SK-N-SH (cell line): ENCODE results near the gene RPH3AL.

ENCODE experiments used
- CTCF ChIP-seq: fragments of 200-600 bp; sonication (generic); IDR thresholded peaks from 2 replicates; pipeline ENCODE4 v1.6.1; 2017; ENCODE audit warnings: antibody characterized with exemption, mild to moderate bottlenecking, moderate library complexity
- EP300 ChIP-seq, 2 experiments: IDR thresholded peaks; 2 replicates each; pipeline versions ENCODE4 v1.4.0 to v1.6.1; 2012; ENCODE audit warnings: borderline replicate concordance in 1 of 2, low read depth in 1 of 2, low read length in 1 of 2
- EZH2phosphoT487 ChIP-seq: fragments of 200-600 bp; sonication (generic); IDR thresholded peaks from 2 replicates; pipeline ENCODE4 v1.6.1; 2017; ENCODE audit warnings: low read depth, mixed run types, mild to moderate bottlenecking, antibody characterized with exemption, moderate library complexity, borderline replicate concordance
- FOSL2 ChIP-seq: IDR thresholded peaks from 2 replicates; pipeline ENCODE4 v1.4.0; 2012; ENCODE audit warnings: low read depth, mild to moderate bottlenecking, moderate library complexity, borderline replicate concordance
- JUND ChIP-seq: IDR thresholded peaks from 2 replicates; pipeline ENCODE4 v1.4.0; 2012
- MAX ChIP-seq: IDR thresholded peaks from 2 replicates; pipeline ENCODE4 v1.4.0; 2012; ENCODE audit warnings: low read depth
- MXI1 ChIP-seq: IDR thresholded peaks from 2 replicates; pipeline ENCODE4 v1.6.1; 2012; ENCODE audit warnings: mild to moderate bottlenecking, low read depth, low read length, improper control_type of control experiment
- NRF1 ChIP-seq: IDR thresholded peaks from 2 replicates; pipeline ENCODE4 v1.6.1; 2012; ENCODE audit warnings: low read depth, mild to moderate bottlenecking, low read length
- POLR2AphosphoS5 ChIP-seq: IDR thresholded peaks from 2 replicates; pipeline ENCODE4 v1.6.1; 2012; ENCODE audit warnings: low read depth, low read length
- REST ChIP-seq: IDR thresholded peaks from 2 replicates; pipeline ENCODE4 v1.6.1; 2012; ENCODE audit warnings: mild to moderate bottlenecking, low read depth, low read length, moderate library complexity
- RFX5 ChIP-seq: IDR thresholded peaks from 2 replicates; pipeline ENCODE4 v1.6.1; 2012; ENCODE audit warnings: mild to moderate bottlenecking, improper control_type of control experiment, low read length
- YY1 ChIP-seq: IDR thresholded peaks from 2 replicates; pipeline ENCODE4 v1.4.0; 2012; ENCODE audit warnings: low read depth, mild to moderate bottlenecking

DNA sequence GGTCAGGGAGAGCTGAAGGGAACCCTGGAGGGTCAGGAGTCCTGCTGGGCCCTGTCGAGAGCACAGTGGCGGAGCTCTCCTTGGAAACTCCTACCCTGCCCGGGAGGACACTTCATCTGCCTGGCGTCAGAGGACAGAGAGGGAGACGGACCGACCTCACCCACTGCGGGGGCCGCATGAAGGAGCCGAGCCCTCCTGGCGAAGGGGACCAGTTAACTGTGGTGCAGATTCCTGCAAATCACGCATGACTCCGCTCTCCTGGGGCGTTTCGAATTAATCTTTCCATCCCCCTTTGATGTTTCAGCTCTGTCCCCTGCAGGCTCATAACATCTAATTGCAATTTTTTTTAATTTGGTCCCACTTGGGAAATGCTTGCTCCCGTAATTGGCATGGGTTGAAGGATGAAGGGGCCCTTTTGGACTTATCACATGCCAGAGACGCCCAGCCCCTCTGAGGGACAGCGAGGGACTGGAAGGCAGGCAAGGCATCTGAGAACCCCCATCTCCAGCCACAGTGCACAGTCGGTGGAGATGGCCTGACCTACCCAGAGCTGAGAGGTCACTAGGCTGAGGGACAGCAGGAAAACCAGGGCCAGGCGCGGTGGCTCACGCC is 26.5 kb downstream of the RPH3AL start:
- TF ChIP-seq CTCF: no peak
- no peak for TF ChIP-seq REST
- no peak for TF ChIP-seq YY1
- TF ChIP-seq NRF1: no peak
- TF ChIP-seq JUND: no peak
- TF ChIP-seq MXI1: no peak
- no peak for TF ChIP-seq MAX
- TF ChIP-seq FOSL2: no peak
- TF ChIP-seq POLR2AphosphoS5: no peak
- no peak for TF ChIP-seq RFX5
- TF ChIP-seq EP300 (IDR thresholded peaks at IDR 0.05; ENCODE audit: borderline replicate concordance in 1 of 2, low read depth in 1 of 2, low read length in 1 of 2): no peak
- TF ChIP-seq EZH2phosphoT487: no peak
